HG03439 (cell line): ENCODE results near the gene ZNF766.
"Not testable (repeated sequence)": the region's sequence is repeated elsewhere in the genome, so short reads cannot be mapped to it uniquely, and the experiment has no call there.

Experiments used
- ATAC-seq: cut with Tn5 transposase; IDR thresholded peaks from one replicate; pipeline ENCODE4 v1.9.1; 2021; ENCODE audit warnings: mild to moderate bottlenecking, moderate library complexity; ENCODE audit not compliant: unreplicated experiment

Gene ZNF766

GRCh38 chr19:52269338-52270261, at the start of gene ZNF766:
Gene ZNF766, plus strand, starts transcription at chr19:52269587. Its CDS starts 27 bp downstream, at chr19:52269614.
- ATAC-seq = peak; percentile 90

DNA sequence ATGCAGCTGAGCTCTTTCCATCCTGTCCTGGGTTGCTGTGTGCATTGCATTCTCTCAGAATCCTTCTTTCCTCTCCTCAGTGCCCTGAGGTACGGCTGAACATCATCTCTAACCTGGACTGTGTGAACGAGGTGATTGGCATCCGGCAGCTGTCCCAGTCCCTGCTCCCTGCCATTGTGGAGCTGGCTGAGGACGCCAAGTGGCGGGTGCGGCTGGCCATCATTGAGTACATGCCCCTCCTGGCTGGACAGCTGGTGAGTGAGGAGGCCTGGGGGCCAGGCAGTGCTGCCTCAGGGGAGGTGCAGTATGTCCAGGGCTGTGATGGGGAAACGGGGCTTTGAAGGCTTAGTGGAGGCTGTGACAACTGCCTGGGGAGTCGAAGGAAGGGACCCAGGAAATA, 49.8 kb upstream of the ZNF766 start:
- no peak for ATAC-seq

GRCh38 chr19:52221031-52221430, 48.4 kb upstream of the ZNF766 start:
- no peak for ATAC-seq

DNA sequence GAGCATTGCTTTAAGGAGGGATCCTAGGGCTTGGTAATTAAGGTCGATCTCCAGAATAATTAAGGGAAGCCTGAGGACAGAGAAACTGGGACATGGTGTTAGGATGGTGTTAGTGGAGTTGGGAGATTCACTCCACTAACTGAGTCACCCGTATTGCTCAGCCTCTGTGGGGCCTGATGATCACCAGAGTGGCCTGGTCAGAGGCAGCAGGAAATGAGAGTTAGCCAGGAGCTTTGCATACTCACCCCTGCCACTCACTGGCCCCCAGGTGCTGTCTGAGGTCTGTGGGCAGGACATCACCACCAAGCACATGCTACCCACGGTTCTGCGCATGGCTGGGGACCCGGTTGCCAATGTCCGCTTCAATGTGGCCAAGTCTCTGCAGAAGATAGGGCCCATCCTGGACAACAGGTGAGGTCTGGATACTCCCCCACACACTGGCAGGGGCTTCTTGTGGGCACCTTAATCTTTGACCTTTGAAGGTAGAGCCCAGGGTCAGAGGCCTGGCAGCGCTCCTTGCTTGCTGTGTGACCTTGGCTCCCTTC, 47.5 kb upstream of the ZNF766 start:
- no peak for ATAC-seq

DNA sequence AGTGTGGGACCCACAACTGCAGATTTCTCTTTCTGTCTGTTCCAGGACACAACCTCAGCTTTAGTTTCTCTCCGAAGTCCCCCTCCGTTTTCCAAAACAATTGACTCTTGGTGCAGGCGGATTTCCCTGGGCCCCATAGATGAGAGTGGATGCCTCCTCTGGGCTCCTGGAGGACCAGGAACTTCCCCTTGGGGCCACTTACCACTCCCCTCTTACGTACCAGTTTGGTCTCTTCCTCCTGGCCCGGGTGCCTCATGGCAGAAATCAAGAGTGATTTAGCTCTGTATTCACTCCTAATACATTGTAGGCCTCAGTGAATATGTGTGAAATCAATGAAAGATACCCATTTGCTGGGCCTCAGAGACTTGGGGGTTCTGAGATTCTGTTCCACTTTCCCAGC, 45.2 kb upstream of the ZNF766 start:
- ATAC-seq = no peak

- no peak for ATAC-seq
Observed at GRCh38 chr19:52226652-52227051, 42.7 kb upstream of the ZNF766 start.

- no peak for ATAC-seq
Observed at GRCh38 chr19:52227196-52227940, 42.0 kb upstream of the ZNF766 start.

DNA sequence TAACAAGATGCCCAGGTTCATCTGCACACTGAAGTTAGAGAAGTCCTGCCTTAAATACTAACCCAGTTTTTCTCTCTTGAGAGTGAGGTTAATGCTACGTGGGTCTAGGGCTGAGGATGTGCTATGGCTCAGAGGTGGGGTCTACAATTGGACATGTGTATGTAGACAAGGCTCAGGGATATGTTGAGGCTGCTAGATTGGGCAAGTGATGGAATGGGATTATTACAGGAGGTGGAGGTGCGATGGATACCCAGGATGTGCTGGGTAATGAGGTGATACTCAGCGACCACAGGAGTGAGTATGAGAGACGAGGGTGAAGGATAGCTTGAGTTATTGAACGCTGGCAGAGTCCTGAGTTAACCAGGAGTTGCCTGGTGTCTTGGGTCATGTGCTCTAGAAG, 41.4 kb upstream of the ZNF766 start:
- no peak for ATAC-seq

DNA sequence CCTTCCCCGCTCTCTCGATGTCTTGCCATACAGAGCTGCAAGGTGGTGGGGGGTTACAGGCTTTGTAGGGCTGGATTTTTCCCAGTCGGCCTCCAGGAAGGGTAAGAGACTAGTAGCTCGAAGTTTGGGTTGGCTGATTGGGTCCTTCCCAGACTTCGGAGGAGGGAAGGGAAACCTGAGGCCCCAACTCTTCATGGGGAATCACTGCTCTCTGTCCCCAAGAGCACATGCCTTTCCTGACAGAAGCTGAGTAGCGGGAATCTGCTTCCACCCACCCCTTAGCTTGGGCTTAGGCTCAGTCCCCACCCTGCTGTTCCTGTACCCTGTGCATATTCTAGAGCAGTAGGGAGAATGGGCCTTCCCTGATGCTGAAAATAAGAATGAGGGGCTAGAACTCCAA, 39.9 kb upstream of the ZNF766 start:
- no peak for ATAC-seq

GRCh38 chr19:52230685-52231084, 38.7 kb upstream of the ZNF766 start:
- ATAC-seq = no peak

- ATAC-seq = no peak
Observed at GRCh38 chr19:52231154-52231910, 38.1 kb upstream of the ZNF766 start.

DNA sequence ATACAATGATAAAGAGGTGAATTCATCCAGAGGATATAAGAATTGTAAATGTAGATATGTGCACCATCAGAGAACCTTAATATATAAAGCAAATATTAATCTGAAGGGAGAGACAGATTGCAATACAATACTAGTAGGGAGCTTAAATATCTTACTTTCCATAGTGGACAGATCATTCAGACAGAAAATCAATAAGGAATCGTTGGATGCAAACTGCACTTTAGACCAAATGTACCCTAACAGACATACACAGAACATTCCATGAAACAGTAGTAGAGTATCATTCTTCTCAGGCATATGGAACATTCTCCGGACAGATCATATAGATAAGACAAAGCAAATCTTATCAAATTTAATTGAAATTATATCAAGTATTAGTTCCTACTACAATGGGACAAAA, 35.0 kb upstream of the ZNF766 start:
- no peak for ATAC-seq

- ATAC-seq = no peak
Observed at GRCh38 chr19:52237197-52237596, 32.2 kb upstream of the ZNF766 start.

- ATAC-seq = no peak
Observed at GRCh38 chr19:52237771-52238400, 31.5 kb upstream of the ZNF766 start.

GRCh38 chr19:52244021-52244420, 25.4 kb upstream of the ZNF766 start:
- ATAC-seq = no peak

GRCh38 chr19:52248241-52248640, 21.1 kb upstream of the ZNF766 start:
- no peak for ATAC-seq

- no peak for ATAC-seq
Observed at GRCh38 chr19:52258426-52258825, 11.0 kb upstream of the ZNF766 start.

GRCh38 chr19:52265556-52265955, 3.8 kb upstream of the ZNF766 start:
- ATAC-seq = not testable (repeated sequence)

DNA sequence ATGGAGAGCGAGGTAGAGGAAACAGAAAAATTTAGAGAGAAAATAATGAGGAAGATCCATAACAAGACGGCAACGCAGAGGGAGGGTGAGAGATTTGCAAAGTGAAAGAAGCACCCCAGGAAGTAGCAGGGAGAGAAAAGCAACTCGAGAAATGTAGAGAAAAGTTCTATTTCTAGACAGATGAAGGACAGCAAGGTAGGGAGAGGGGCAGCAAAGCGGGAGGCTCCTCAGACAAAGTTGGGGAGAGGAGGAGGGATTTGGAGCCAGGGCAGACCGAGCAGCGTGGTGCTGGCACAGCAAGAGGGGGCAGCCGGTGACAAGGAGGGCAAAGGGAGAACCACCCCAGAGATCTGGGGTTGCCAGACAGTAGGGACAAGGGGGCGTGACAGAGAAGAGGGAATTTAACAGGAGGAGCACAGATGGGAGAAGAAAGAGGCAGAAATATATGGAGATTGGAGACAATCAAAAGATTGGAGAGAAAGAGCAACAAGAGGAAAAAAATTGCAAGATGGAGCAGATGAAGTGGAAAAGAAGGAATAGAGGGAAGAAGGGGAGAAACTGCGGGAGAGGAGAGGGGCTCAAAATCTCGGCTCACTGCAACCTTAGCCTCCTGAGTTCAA, 989 bp downstream of the ZNF766 start:
- ATAC-seq = no peak

DNA sequence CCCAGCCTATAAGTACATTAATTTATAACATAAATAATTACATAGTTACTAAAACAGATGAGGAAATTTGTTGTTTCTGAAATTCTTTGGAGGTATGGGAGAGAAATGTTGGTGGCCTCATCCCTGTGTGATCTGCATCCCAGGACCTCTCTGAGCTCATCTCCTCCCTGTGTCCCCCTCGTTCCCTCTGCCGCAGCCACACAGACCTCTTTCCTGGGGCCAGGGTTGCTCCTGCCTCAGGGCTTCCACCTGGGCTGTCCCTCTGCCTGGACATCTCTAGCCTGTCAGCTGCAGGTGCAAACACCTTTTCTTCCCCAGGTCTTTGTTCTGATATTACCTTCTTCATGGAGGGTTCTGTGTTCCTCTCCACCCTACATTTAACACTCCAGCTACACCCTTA, 3.9 kb downstream of the ZNF766 start:
- no peak for ATAC-seq
